AML-193 (cell line): Measurements from ENCODE around the gene ABLIM2.
"Not testable (repeated sequence)": the region's sequence is repeated elsewhere in the genome, so short reads cannot be mapped to it uniquely, and the experiment has no call there.

Experiments
- DNase-seq, 2 experiments: peaks; one replicate each; lab custom pipeline; 2025; lab: John Stamatoyannopoulos, UW

ABLIM2 gene

GRCh38 chr4:8157496-8157895, 1.1 kb downstream of the ABLIM2 start:
- no peak for DNase-seq

DNA sequence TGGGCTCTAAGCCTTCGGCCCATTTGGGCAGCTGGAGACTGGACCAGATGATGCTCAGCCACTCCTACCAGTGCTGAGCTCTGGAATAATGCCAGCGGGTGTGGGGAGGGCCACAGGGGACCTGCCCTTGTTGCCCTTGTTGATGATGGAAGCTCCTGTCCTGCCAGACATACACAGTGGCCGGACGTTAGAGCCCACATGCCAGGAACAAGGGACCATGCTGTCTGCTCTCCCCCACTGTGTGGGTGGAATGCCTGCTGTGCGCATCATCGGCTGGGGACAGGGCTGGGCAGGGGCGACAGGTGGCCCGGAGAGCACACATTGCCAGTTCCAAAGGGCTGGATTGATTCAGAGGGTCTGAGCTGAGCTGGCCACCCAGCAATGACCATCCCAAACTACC, 2.0 kb downstream of the ABLIM2 start:
- DNase-seq: no peak

DNA sequence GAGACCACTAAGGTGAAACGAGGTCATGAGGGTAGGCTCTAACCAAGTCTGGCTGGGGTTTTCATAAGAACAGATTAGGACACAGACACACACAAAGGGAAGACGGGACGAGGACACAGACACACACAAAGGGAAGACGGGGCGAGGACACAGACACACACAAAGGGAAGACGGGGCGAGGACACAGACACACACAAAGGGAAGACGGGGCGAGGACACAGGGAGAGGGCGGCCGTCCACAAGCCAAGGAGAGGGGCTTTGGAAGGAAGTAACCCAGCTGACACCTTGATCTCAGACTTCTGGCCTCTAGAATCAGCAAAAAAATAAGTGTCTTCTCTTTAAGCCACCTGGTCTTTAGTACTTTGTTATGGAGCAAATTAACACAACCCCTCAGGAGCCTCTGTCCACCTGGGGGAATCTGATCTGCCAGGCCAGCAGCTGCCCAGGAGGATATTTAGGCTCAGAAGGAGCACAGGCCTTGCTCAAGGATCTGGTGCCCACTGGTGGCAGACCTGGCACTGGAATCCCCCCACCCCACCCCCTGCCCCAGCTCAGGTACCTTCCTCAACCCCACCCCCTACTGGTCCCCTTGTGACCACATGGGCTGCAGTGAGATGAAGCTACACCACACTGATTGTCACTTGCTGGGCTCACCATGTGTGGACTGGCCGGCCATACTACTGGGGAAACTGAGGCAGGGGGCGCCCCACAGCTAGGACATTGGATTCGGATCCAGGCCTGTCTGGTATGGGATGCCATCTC, 2.8 kb downstream of the ABLIM2 start:
- DNase-seq: no peak

DNA sequence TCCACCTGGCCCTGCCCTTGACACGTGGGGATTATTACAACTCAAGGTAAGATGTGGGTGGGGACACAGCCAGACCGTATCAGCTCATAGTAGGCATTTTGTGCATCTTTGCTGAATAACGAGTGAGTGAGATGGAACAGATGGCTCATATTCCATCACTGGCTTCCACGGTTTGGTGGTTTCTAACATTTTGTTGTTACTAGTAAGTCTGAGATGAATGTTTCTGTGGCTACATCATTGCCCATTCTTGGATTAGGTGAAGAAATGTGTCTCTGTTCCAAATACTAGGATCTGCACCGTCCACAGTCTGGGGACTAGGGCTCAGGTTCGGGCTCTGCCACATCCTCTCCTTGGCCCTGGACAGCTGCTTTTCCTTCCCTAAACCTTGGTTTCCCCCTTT, 3.6 kb downstream of the ABLIM2 start:
- no peak for DNase-seq

GRCh38 chr4:8153441-8153840, 5.2 kb downstream of the ABLIM2 start:
- DNase-seq: no peak

DNA sequence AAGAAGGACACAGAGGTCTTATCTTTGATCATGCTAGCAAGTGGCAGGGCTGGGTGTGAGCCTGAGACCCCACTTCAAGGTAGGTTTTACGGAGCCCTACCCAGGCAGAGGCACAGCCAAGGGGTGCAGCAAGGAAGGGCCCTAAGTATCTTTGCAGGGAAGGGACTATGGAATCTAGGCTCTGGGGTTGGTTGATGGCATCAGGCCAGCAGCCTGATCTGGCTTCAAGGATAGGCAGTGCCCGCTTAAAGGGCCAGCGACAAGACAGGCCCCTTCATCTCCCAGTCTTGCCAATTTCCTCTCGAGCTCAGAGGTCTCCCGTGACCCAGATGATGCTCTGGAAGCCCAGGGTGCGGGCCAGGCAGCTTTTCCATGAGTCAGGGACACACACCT, 5.8 kb downstream of the ABLIM2 start:
- no peak for DNase-seq

DNA sequence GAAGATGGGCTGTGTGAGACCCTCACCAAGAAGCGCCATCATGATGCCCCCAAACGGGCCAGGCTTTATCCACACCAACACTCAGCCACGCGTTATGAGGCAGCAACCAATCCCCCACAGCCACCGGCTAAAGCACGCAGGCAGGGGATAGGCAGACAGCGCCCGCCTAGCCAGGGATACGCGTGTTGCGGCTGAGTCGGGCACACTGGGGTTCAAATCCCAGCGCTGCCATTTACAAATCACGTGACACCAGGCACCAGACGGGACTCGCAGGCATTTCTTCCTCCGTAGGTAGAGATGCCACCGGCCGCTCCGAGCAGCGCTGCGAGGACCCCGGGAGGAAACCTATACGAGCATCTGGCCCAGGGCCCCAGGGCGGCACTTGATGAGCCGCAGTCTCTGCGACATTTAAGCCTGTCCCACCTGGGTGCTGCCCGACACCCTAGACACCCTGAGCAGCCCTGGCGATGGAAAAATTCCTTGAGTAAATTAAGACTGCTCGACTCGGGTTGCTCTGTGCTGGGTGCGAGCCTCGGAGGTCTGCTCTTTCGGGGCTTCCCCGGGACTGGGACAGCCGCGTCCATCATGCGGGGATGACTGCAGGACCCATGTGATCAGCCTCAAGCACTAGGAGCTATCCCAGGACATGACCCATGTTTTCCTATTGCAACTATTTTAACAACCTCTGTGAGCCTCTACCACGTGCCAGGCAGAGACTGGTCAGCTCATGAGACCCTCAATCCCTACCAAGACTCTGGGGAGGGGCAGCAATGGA, 6.3 kb downstream of the ABLIM2 start:
- DNase-seq: no peak

DNA sequence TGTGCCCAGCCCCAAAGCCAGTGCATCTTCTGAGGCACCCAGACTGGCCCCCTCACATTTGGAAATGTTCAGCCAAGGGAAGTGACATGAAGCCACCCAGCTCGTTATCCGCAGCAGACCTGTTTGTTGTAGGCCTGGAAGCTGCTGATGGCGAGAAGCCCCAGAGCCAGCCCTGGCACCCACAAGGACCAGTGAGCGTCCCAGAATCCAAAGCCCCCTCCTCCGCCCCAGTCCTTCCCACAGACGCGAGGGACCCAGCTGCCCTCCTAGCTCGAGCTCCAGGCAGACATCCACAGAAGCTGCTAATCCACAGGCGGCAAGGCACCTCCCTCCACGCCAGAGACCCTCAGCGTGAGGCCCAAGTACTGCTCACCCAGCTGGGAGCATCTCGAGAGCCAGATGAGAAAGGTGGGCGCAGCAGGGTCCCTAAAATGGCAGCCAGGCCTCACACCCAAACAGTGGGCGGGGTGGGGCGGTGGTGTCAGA, 7.4 kb downstream of the ABLIM2 start:
- no peak for DNase-seq

GRCh38 chr4:8150152-8151090, 8.2 kb downstream of the ABLIM2 start:
- DNase-seq: no peak

DNA sequence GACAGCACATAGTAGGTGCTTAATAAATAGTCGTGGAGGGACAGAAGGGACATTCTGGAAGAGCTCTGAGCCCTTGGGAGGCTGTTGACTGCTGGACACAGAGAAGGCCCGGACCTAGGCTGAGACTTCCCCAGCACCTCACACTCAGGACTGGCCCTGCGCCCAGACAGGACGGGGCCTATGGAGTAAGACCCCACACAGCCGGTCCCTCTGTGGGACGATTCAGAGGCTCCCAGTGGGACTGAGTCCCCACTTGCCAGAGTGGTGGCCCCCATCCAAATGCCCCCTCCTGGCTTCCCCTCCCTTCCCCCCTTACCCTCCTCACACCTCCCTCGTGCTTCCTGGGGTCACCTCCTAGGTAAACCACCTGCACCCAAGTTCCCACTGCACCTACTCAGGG, 8.9 kb downstream of the ABLIM2 start:
- DNase-seq: no peak

DNA sequence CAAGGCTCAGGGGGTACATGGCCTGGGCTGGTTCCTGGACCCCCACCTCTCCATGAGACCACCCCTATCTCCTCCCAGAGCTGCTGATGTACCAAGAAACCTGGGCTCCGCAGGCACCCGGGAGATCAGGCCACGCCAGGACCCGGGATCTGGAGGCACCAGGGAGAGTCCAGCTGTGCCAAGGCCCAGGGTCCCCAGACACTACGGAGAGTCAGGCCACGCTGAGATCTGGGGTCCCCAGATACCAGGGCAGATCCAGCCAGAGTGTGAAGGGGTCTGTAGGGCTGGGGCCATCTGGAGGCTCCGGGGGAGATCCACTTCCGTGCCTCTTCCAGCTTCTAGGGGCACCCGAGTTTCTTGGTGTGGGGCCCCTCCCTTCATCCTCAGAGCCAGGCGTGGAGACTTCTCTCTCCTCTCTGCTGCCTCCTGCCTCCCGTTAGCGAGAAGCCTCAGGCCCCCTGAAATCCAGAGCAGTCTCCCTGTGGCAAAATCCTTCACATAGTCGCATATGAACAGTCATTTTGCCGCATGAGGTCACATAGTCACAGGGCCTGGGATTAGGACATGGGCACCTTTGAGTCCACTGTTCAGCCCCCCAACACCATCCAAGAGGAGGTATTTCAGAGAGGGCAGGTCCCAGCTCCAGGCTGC, 9.7 kb downstream of the ABLIM2 start:
- DNase-seq: no peak

DNA sequence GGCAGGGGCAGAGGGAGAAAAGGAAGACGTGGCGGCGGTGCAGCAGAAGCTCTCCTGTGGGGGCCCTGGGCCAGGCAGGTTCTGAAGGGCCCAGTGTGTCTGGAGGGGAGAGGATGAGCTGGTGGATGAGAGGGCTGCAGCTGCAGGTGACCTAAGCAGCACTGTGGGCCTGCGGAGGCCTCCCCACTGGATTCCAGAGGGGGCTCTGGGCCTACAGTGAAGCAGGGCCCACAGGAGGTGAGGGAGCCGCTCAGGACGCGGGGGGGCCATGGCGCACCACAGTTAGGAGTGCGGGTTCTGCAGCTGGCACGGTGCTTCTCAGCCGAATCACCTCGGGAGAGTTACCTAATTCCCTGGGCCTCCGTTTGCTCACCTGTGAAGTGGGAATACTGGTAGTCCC, 10.5 kb downstream of the ABLIM2 start:
- DNase-seq: no peak

- DNase-seq: no peak
These were observed 11.2 kb downstream of the ABLIM2 start for GRCh38 chr4:8147231-8147970.

DNA sequence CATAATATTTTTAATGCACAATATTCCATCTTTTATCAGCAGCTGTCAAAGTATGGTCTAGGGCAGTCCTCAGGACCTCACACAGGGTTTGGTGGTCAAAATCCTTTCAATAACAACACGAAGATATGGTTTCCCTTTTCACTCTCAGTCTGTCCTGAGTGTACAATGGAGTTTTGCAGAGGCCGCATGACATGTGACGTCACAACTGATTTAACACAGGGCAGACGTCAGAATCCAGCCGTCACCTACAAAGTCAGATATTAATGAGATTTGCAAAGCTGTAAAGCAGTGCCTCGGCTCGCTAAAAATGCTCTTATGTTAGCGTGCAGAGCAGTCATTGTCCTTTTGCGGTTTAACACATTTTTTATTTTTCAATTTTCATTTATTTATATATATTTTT, 12.5 kb downstream of the ABLIM2 start:
- no peak for DNase-seq

- no peak for DNase-seq
These were observed 14.3 kb downstream of the ABLIM2 start for GRCh38 chr4:8144359-8144758.

DNA sequence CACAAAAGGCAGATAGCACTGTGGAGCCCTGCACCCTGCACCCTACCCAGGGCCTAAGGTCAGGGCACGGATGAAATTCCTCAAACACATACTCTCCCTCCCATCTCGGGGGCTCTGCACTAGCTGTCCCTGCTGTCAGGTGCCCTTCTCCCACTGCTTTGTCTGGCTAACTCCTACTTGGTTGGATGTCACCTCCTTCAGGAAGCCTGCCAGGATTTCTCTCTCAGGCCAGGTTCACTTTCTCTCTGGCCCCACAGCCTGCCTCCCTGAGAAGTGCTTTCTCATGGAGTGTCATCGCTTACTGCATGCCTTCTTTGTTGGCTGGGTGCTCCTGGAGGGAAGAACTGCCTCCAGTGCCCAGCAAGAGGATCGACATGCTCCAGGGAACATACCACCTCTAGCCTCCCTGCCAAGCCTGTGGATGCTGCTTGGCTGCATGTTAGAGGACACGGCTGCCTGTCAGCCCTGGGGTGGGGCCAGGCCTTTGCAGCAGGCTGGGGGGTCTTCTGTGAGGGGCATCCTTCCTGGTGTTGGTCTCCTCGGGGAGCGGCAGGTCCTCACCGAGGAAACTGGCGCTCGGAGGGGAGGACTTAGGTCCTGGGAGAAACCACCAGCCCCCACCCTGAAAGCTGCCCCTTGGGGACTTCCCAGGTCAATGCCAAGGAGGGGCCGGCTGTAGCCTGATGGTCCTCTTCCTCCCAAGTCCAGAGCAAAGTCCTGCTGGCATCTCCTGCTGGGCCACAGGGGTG, 15.0 kb downstream of the ABLIM2 start:
- no peak for DNase-seq

- DNase-seq: no peak
These were observed 16.1 kb downstream of the ABLIM2 start for GRCh38 chr4:8142556-8142955.

GRCh38 chr4:8141935-8142334, 16.7 kb downstream of the ABLIM2 start:
- DNase-seq: no peak

GRCh38 chr4:8140915-8141314, 17.7 kb downstream of the ABLIM2 start:
- no peak for DNase-seq

DNA sequence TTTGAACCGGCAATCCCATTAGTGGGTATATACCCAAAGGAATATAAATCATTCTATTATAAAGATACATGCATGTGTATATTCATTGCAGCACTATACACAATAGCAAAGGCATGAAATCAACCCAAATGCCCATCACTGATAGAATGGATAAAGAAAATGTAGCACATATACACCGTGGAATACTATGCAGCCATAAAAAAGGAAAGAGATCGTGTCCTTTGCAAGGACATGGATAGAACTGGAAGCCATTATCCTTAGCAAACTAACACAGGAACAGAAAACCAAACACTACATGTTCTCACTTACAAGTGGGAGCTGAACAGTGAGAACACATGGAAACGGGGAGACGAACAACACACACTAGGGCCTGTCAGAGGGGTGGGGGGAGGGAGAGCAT, 18.9 kb downstream of the ABLIM2 start:
- not testable (repeated sequence) for DNase-seq
